ENCODE results near the gene EPB41L4A. TPM values are rescaled to one million over a fixed set of nuclear protein-coding genes. Genes with fewer than 3 reads are reported as not detected.
A peak's percentile ranks its signal among the peaks of the same experiment; 100 is the strongest.

EPB41L4A gene
- total RNA-seq, 1 donor, result 0.72 TPM

GRCh38 chr5:112373885-112374284 is 45.2 kb downstream of the EPB41L4A start:
- TF ChIP-seq, protein P1, sequence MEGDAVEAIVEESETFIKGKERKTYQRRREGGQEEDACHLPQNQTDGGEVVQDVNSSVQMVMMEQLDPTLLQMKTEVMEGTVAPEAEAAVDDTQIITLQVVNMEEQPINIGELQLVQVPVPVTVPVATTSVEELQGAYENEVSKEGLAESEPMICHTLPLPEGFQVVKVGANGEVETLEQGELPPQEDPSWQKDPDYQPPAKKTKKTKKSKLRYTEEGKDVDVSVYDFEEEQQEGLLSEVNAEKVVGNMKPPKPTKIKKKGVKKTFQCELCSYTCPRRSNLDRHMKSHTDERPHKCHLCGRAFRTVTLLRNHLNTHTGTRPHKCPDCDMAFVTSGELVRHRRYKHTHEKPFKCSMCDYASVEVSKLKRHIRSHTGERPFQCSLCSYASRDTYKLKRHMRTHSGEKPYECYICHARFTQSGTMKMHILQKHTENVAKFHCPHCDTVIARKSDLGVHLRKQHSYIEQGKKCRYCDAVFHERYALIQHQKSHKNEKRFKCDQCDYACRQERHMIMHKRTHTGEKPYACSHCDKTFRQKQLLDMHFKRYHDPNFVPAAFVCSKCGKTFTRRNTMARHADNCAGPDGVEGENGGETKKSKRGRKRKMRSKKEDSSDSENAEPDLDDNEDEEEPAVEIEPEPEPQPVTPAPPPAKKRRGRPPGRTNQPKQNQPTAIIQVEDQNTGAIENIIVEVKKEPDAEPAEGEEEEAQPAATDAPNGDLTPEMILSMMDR (IDR thresholded peaks at IDR 0.05; ENCODE audit: extremely low read depth, low read depth, low read length), result no peak
- no peak overlapping the region for H3K4me2 ChIP-seq (ENCODE audit: insufficient read depth, low read length)
- no peaks in the 10 kb centered on the region for H3K4me1 ChIP-seq (ENCODE audit: insufficient read depth, low read length)
- H4K20me1 ChIP-seq (ENCODE audit: insufficient read depth, low read length), result no peaks in the 10 kb centered on the region
- no peak overlapping the region for H2AFZ ChIP-seq (ENCODE audit: low read length)
- no peaks in the 10 kb centered on the region for H3K79me2 ChIP-seq (ENCODE audit: insufficient read depth, low read length)
- peak; percentile 17 for DNase-seq (ENCODE audit: insufficient read length, low spot score, missing footprints)
- H3K4me3 ChIP-seq (ENCODE audit: insufficient read depth, low read length), result no peak overlapping the region
- H3K27ac ChIP-seq (ENCODE audit: low read depth, low read length), result no peak overlapping the region
- H3K27me3 ChIP-seq (ENCODE audit: insufficient read depth, low read length), result no peaks in the 10 kb centered on the region
- H3K36me3 ChIP-seq (ENCODE audit: insufficient read depth, low read length), result no peaks in the 10 kb centered on the region
- no peaks in the 10 kb centered on the region for H3K9me3 ChIP-seq (ENCODE audit: low read depth, low read length)

- H3K36me3 ChIP-seq (ENCODE audit: insufficient read depth, low read length), result no peaks in the 10 kb centered on the region
- peak; percentile 39 for DNase-seq (ENCODE audit: insufficient read length, low spot score, missing footprints)
- H3K4me3 ChIP-seq (ENCODE audit: insufficient read depth, low read length), result no peak overlapping the region
- no peak overlapping the region for H2AFZ ChIP-seq (ENCODE audit: low read length)
- H3K79me2 ChIP-seq (ENCODE audit: insufficient read depth, low read length), result no peaks in the 10 kb centered on the region
- H3K27ac ChIP-seq (ENCODE audit: low read depth, low read length), result no peak overlapping the region
- no peaks in the 10 kb centered on the region for H4K20me1 ChIP-seq (ENCODE audit: insufficient read depth, low read length)
- TF ChIP-seq, protein P1 (IDR thresholded peaks at IDR 0.05; ENCODE audit: extremely low read depth, low read depth, low read length), result no peak
- H3K9me3 ChIP-seq (ENCODE audit: low read depth, low read length), result no peaks in the 10 kb centered on the region
- no peaks in the 10 kb centered on the region for H3K4me1 ChIP-seq (ENCODE audit: insufficient read depth, low read length)
- H3K4me2 ChIP-seq (ENCODE audit: insufficient read depth, low read length), result no peak overlapping the region
- no peaks in the 10 kb centered on the region for H3K27me3 ChIP-seq (ENCODE audit: insufficient read depth, low read length)
Observed at GRCh38 chr5:112372543-112372942, 46.5 kb downstream of the EPB41L4A start.

DNA sequence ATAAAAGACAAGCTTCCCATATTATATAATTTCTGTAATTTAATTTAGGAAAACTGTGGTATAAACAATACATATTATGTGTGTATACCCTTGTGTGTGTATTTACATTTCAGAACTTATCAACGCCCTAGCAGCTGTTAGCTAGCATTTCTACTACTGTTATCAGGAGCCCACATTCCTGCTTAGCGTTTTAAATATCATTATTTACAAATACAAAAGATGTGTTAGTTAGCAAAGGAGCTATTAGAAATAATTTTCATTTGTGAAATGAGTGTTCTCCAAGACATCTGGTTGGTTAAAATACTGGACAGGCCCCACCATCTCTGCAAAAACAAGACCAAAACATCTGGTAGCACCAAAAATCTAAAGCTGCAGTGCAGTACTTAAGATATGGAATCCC is 48.0 kb downstream of the EPB41L4A start:
- no peak overlapping the region for H2AFZ ChIP-seq (ENCODE audit: low read length)
- no peaks in the 10 kb centered on the region for H3K4me1 ChIP-seq (ENCODE audit: insufficient read depth, low read length)
- H3K4me2 ChIP-seq (ENCODE audit: insufficient read depth, low read length), result no peak overlapping the region
- H3K4me3 ChIP-seq (ENCODE audit: insufficient read depth, low read length), result no peak overlapping the region
- H4K20me1 ChIP-seq (ENCODE audit: insufficient read depth, low read length), result no peaks in the 10 kb centered on the region
- no peaks in the 10 kb centered on the region for H3K27me3 ChIP-seq (ENCODE audit: insufficient read depth, low read length)
- H3K79me2 ChIP-seq (ENCODE audit: insufficient read depth, low read length), result no peaks in the 10 kb centered on the region
- no peaks in the 10 kb centered on the region for H3K9me3 ChIP-seq (ENCODE audit: low read depth, low read length)
- H3K36me3 ChIP-seq (ENCODE audit: insufficient read depth, low read length), result no peaks in the 10 kb centered on the region
- DNase-seq (ENCODE audit: insufficient read length, low spot score, missing footprints), result no peak
- TF ChIP-seq, protein P1 (IDR thresholded peaks at IDR 0.05; ENCODE audit: extremely low read depth, low read depth, low read length), result no peak
- no peak overlapping the region for H3K27ac ChIP-seq (ENCODE audit: low read depth, low read length)

DNA sequence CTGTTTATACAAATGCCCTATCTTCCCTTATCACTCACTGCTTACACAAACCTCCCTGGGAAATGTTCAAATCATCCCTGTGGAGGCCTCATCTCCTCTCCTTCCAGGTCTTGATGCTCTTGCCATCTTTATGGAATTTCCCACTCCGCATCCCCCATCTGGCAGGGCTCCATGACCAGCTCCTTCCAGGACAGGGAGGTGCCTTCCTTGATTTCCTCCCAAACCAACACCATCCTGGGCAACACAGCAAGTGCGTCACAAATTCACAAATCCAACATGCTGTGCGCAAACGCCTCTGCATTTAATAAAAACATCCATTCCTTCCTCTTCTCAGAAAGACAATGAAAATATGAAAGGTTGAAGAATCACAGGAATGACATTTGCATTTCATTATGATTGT is 51.7 kb downstream of the EPB41L4A start:
- Histone ChIP-seq H3K36me3 (ENCODE audit: insufficient read depth, low read length) (no peaks in the 10 kb centered on the region), H3K4me2 (ENCODE audit: insufficient read depth, low read length) (no peak overlapping the region), H3K27ac (ENCODE audit: low read depth, low read length) (no peak overlapping the region), H3K79me2 (ENCODE audit: insufficient read depth, low read length) (no peaks in the 10 kb centered on the region), H3K27me3 (ENCODE audit: insufficient read depth, low read length) (no peaks in the 10 kb centered on the region), H3K9me3 (ENCODE audit: low read depth, low read length) (no peaks in the 10 kb centered on the region), H4K20me1 (ENCODE audit: insufficient read depth, low read length) (no peaks in the 10 kb centered on the region), H3K4me1 (ENCODE audit: insufficient read depth, low read length) (no peaks in the 10 kb centered on the region), H3K4me3 (ENCODE audit: insufficient read depth, low read length) (no peak overlapping the region), H2AFZ (ENCODE audit: low read length) (no peak overlapping the region)
- no peak for DNase-seq (ENCODE audit: insufficient read length, low spot score, missing footprints)
- TF ChIP-seq, protein P1 (IDR thresholded peaks at IDR 0.05; ENCODE audit: extremely low read depth, low read depth, low read length), result no peak
